Effector memory CD4-positive, alpha-beta T cell (primary cell): ENCODE results near the gene SESN1.

Experiments
- DNase-seq, 3 donors: peaks; one replicate each; pipeline ENCODE4 v3.0.0-alpha.2; 2020
- H3K27ac ChIP-seq: 2 replicates; pipeline ENCODE4 v1.7.0; 2013; ENCODE audit warnings: mild to moderate bottlenecking, low read length, moderate library complexity; ENCODE audit not compliant: insufficient read depth, poor library complexity, severe bottlenecking
- H3K27me3 ChIP-seq: replicated peaks from 2 replicates; pipeline ENCODE4 v1.7.0; 2013; ENCODE audit warnings: mild to moderate bottlenecking, low read length; ENCODE audit not compliant: insufficient read depth, control insufficient read depth, poor library complexity, severe bottlenecking
- H3K36me3 ChIP-seq: 2 replicates; pipeline ENCODE4 v1.7.0; 2013; ENCODE audit warnings: mild to moderate bottlenecking, low read length, moderate library complexity; ENCODE audit not compliant: control insufficient read depth, insufficient read depth
- H3K4me1 ChIP-seq: 2 replicates; pipeline ENCODE4 v1.7.0; 2013; ENCODE audit warnings: low read length, mild to moderate bottlenecking; ENCODE audit not compliant: control insufficient read depth, insufficient read depth, poor library complexity, severe bottlenecking
- H3K4me3 ChIP-seq: 2 replicates; pipeline ENCODE4 v1.7.0; 2013; ENCODE audit warnings: low read length, low read depth, mild to moderate bottlenecking; ENCODE audit not compliant: insufficient read depth, poor library complexity, severe bottlenecking
- H3K9me3 ChIP-seq: 2 replicates; pipeline ENCODE4 v1.7.0; 2013; ENCODE audit warnings: mild to moderate bottlenecking, low read length, moderate library complexity; ENCODE audit not compliant: control insufficient read depth

The SESN1 gene

DNA sequence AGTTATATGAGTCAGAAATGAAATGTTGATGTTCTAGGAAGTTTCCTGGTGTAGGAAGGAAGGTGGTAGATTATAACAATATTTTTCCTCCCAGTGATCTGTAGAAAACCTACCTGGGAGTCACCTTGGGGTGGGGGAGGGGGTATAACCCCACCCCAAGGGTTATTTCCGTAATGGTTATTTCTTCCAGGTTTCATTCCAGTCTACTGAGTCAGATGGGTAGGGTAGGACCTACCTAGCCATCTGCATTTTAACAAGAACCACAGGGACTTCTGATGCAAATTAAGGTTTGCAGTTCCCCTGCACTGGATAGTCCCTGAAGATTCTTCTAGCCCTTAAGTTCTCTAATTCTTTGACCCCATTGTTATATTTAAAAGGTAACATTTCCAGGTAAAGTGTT, 157.5 kb downstream of the SESN1 start:
- peaks cover 4% of the 10 kb centered on the region for H3K4me1 ChIP-seq
- H3K27me3 ChIP-seq, result no peaks in the 10 kb centered on the region
- no peak overlapping the region for H3K4me3 ChIP-seq
- H3K36me3 ChIP-seq, result no peaks in the 10 kb centered on the region
- H3K27ac ChIP-seq, result no peak overlapping the region
- no peaks in the 10 kb centered on the region for H3K9me3 ChIP-seq
- DNase-seq, result no peak
